ENCODE results near the gene TRERF1.

TRERF1 gene

GRCh38 chr6:42296614-42297013, 155.1 kb downstream of the TRERF1 start:
- TF ChIP-seq, protein P1, sequence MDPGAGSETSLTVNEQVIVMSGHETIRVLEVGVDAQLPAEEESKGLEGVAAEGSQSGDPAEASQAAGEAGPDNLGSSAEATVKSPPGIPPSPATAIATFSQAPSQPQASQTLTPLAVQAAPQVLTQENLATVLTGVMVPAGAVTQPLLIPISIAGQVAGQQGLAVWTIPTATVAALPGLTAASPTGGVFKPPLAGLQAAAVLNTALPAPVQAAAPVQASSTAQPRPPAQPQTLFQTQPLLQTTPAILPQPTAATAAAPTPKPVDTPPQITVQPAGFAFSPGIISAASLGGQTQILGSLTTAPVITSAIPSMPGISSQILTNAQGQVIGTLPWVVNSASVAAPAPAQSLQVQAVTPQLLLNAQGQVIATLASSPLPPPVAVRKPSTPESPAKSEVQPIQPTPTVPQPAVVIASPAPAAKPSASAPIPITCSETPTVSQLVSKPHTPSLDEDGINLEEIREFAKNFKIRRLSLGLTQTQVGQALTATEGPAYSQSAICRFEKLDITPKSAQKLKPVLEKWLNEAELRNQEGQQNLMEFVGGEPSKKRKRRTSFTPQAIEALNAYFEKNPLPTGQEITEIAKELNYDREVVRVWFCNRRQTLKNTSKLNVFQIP (CRISPR knock-in tag; IDR thresholded peaks at IDR 0.05; ENCODE audit: borderline replicate concordance, low read depth) = no peak
- TF ChIP-seq SNAI2 (CRISPR knock-in tag; IDR thresholded peaks at IDR 0.05) (no peak), ZC3H10 (CRISPR knock-in tag; IDR thresholded peaks at IDR 0.05) (no peak), ZNF565 (CRISPR knock-in tag; conservative IDR thresholded peaks at IDR 0.05; ENCODE audit: low read depth) (no peak), ZNF70 (CRISPR knock-in tag; IDR thresholded peaks at IDR 0.05) (no peak), GLIS3 (CRISPR knock-in tag; IDR thresholded peaks at IDR 0.05) (no peak), BACH2 (CRISPR knock-in tag; IDR thresholded peaks at IDR 0.05; ENCODE audit: borderline replicate concordance) (no peak), CSDC2 (CRISPR knock-in tag; IDR thresholded peaks at IDR 0.05) (no peak)
- TF ChIP-seq, protein P2, sequence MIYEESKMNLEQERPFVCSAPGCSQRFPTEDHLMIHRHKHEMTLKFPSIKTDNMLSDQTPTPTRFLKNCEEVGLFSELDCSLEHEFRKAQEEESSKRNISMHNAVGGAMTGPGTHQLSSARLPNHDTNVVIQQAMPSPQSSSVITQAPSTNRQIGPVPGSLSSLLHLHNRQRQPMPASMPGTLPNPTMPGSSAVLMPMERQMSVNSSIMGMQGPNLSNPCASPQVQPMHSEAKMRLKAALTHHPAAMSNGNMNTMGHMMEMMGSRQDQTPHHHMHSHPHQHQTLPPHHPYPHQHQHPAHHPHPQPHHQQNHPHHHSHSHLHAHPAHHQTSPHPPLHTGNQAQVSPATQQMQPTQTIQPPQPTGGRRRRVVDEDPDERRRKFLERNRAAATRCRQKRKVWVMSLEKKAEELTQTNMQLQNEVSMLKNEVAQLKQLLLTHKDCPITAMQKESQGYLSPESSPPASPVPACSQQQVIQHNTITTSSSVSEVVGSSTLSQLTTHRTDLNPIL (CRISPR knock-in tag; IDR thresholded peaks at IDR 0.05; ENCODE audit: low read depth) = no peak
- TF ChIP-seq, protein P3, sequence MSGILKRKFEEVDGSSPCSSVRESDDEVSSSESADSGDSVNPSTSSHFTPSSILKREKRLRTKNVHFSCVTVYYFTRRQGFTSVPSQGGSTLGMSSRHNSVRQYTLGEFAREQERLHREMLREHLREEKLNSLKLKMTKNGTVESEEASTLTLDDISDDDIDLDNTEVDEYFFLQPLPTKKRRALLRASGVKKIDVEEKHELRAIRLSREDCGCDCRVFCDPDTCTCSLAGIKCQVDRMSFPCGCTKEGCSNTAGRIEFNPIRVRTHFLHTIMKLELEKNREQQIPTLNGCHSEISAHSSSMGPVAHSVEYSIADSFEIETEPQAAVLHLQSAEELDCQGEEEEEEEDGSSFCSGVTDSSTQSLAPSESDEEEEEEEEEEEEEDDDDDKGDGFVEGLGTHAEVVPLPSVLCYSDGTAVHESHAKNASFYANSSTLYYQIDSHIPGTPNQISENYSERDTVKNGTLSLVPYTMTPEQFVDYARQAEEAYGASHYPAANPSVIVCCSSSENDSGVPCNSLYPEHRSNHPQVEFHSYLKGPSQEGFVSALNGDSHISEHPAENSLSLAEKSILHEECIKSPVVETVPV (CRISPR knock-in tag; IDR thresholded peaks at IDR 0.05) = no peak

DNA sequence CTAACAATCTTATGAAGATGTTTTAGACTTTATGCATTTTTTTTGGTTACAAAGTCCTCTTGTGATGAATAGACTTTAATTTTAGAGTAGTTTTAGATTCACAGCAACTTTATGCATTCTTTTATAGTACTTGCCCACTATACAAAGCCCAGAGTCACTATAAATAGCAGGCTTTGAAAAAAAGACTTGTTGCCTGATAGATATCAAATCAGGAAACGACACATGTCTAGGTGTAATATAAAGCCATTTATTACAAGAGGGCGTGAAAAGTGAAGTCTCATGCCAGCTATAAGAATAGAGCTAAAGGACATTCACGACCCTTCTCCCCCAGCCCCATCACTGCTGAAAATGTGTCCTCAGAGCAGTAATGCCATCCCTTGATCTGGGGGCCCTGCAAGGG, 156.0 kb downstream of the TRERF1 start:
- no peak for ATAC-seq

More at GRCh38 chr6:42296614-42297013, 155.1 kb downstream of the TRERF1 start:
- ATAC-seq = no peak

More for the DNA sequence above, 156.0 kb downstream of the TRERF1 start:
- TF ChIP-seq BACH2 (CRISPR knock-in tag; IDR thresholded peaks at IDR 0.05; ENCODE audit: borderline replicate concordance) (no peak), RARB (CRISPR knock-in tag; IDR thresholded peaks at IDR 0.05) (no peak), ISL1 (CRISPR knock-in tag; IDR thresholded peaks at IDR 0.05) (no peak), ARNTL (CRISPR knock-in tag; IDR thresholded peaks at IDR 0.05; ENCODE audit: borderline replicate concordance, low read depth) (no peak), ESRRG (CRISPR knock-in tag; IDR thresholded peaks at IDR 0.05) (no peak), ZFP3 (CRISPR knock-in tag; IDR thresholded peaks at IDR 0.05) (no peak), ZNF70 (CRISPR knock-in tag; IDR thresholded peaks at IDR 0.05) (no peak), TSHZ2 (CRISPR knock-in tag; IDR thresholded peaks at IDR 0.05) (no peak), CSDC2 (CRISPR knock-in tag; IDR thresholded peaks at IDR 0.05) (no peak), TOX (CRISPR knock-in tag; IDR thresholded peaks at IDR 0.05; ENCODE audit: borderline replicate concordance) (no peak), SNAI2 (CRISPR knock-in tag; IDR thresholded peaks at IDR 0.05) (no peak), TCF4 (CRISPR knock-in tag; IDR thresholded peaks at IDR 0.05; ENCODE audit: borderline replicate concordance) (no peak), ZNF8 (CRISPR knock-in tag; IDR thresholded peaks at IDR 0.05) (no peak), ZNF565 (CRISPR knock-in tag; conservative IDR thresholded peaks at IDR 0.05; ENCODE audit: low read depth) (no peak), OSR1 (CRISPR knock-in tag; IDR thresholded peaks at IDR 0.05) (no peak)
- TF ChIP-seq, protein P4, sequence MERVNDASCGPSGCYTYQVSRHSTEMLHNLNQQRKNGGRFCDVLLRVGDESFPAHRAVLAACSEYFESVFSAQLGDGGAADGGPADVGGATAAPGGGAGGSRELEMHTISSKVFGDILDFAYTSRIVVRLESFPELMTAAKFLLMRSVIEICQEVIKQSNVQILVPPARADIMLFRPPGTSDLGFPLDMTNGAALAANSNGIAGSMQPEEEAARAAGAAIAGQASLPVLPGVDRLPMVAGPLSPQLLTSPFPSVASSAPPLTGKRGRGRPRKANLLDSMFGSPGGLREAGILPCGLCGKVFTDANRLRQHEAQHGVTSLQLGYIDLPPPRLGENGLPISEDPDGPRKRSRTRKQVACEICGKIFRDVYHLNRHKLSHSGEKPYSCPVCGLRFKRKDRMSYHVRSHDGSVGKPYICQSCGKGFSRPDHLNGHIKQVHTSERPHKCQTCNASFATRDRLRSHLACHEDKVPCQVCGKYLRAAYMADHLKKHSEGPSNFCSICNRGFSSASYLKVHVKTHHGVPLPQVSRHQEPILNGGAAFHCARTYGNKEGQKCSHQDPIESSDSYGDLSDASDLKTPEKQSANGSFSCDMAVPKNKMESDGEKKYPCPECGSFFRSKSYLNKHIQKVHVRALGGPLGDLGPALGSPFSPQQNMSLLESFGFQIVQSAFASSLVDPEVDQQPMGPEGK (CRISPR knock-in tag; IDR thresholded peaks at IDR 0.05; ENCODE audit: borderline replicate concordance) = no peak
- TF ChIP-seq, protein P3 (CRISPR knock-in tag; IDR thresholded peaks at IDR 0.05) = no peak
- TF ChIP-seq, protein P2 (CRISPR knock-in tag; IDR thresholded peaks at IDR 0.05; ENCODE audit: low read depth) = no peak
